ENCODE data around the gene USP54.
A peak's percentile ranks its signal among the peaks of the same experiment; 100 is the strongest.
"Not testable (repeated sequence)": the region's sequence is repeated elsewhere in the genome, so short reads cannot be mapped to it uniquely, and the experiment has no call there.

Gene USP54

GRCh38 chr10:73590881-73591799 lies at the start of gene USP54:
USP54 (minus strand) TSS chr10:73591342; CDS start chr10:73575658, 15,684 bp downstream.
- DNase-seq (ENCODE audit: low spot score), result peak; percentile 22

- no peak for DNase-seq (ENCODE audit: low spot score)
Measured at GRCh38 chr10:73639286-73639685, 48.1 kb upstream of the USP54 start.

- no peak for DNase-seq (ENCODE audit: low spot score)
Measured at GRCh38 chr10:73635781-73636180, 44.6 kb upstream of the USP54 start.

GRCh38 chr10:73634421-73634820 lies 43.3 kb upstream of the USP54 start:
- DNase-seq (ENCODE audit: low spot score), result no peak

- no peak for DNase-seq (ENCODE audit: low spot score)
Measured at GRCh38 chr10:73629165-73629564, 38.0 kb upstream of the USP54 start.

GRCh38 chr10:73628405-73628804 lies 37.3 kb upstream of the USP54 start:
- no peak for DNase-seq (ENCODE audit: low spot score)

- DNase-seq (ENCODE audit: low spot score), result no peak
Measured at GRCh38 chr10:73627300-73627699, 36.2 kb upstream of the USP54 start.

- peak; percentile 79 for DNase-seq (ENCODE audit: low spot score)
Measured at GRCh38 chr10:73625884-73626752, 35.0 kb upstream of the USP54 start.

GRCh38 chr10:73625004-73625883 lies 34.1 kb upstream of the USP54 start:
- DNase-seq (ENCODE audit: low spot score), result no peak

GRCh38 chr10:73623056-73623455 lies 31.9 kb upstream of the USP54 start:
- DNase-seq (ENCODE audit: low spot score), result no peak

GRCh38 chr10:73620974-73621373 lies 29.8 kb upstream of the USP54 start:
- not testable (repeated sequence) for DNase-seq (ENCODE audit: low spot score)

- not testable (repeated sequence) for DNase-seq (ENCODE audit: low spot score)
Measured at GRCh38 chr10:73617143-73617542, 26.0 kb upstream of the USP54 start.

- no peak for DNase-seq (ENCODE audit: low spot score)
Measured at GRCh38 chr10:73614720-73615119, 23.6 kb upstream of the USP54 start.

GRCh38 chr10:73609116-73609515 lies 18.0 kb upstream of the USP54 start:
- DNase-seq (ENCODE audit: low spot score), result no peak

- no peak for DNase-seq (ENCODE audit: low spot score)
Measured at GRCh38 chr10:73601486-73601921, 10.4 kb upstream of the USP54 start.

GRCh38 chr10:73597346-73597745 lies 6.2 kb upstream of the USP54 start:
- no peak for DNase-seq (ENCODE audit: low spot score)

- DNase-seq (ENCODE audit: low spot score), result no peak
Measured at GRCh38 chr10:73593812-73594211, 2.7 kb upstream of the USP54 start.

- DNase-seq (ENCODE audit: low spot score), result no peak
Measured at GRCh38 chr10:73593110-73593509, 2.0 kb upstream of the USP54 start.

- DNase-seq (ENCODE audit: low spot score), result peak; percentile 47
Measured at GRCh38 chr10:73591935-73592699, 975 bp upstream of the USP54 start.

GRCh38 chr10:73589563-73590126 lies 1.5 kb downstream of the USP54 start:
- no peak for DNase-seq (ENCODE audit: low spot score)

GRCh38 chr10:73588656-73589055 lies 2.5 kb downstream of the USP54 start:
- no peak for DNase-seq (ENCODE audit: low spot score)
